ENCODE measurements around the gene HNF1A. TPM values are rescaled to one million over a fixed set of nuclear protein-coding genes. Genes with fewer than 3 reads are reported as not detected.

Gene HNF1A
- total RNA-seq, 1 experiment from 2014 or later = not detected

GRCh38 chr12:121005346-121005815 is 27.0 kb downstream of the HNF1A start:
- intact Hi-C loops (cut with micrococcal nuclease) = loop anchor here (1.0 to 5.0 kb wide), 3 partner anchors 57 to 107 kb away; no protein-coding TSS in a partner anchor
- Mint-ChIP-seq H3K9me3 (ENCODE audit: unreplicated experiment) (no peaks in the 10 kb centered on the region), H3K4me3 (ENCODE audit: unreplicated experiment) (no peak overlapping the region), H3K36me3 (ENCODE audit: insufficient read depth, unreplicated experiment) (peaks cover 57% of the 10 kb centered on the region), H3K27me3 (ENCODE audit: insufficient read depth, unreplicated experiment) (no peaks in the 10 kb centered on the region), H3K4me1 (ENCODE audit: insufficient read depth, unreplicated experiment) (no peaks in the 10 kb centered on the region), H3K27ac (ENCODE audit: low read depth, unreplicated experiment) (no peak overlapping the region)
- peak; percentile 79 for TF ChIP-seq CTCF (IDR thresholded peaks at IDR 0.05; ENCODE audit: unreplicated experiment)
- POLR2A ChIA-PET = interaction anchor here (0.6 to 0.7 kb wide), 2 partner anchors 395 to 462 kb away, joined by 3 to 4 read pairs; partner anchors contain the start of gene RNF34
- peak; percentile 53 for DNase-seq (ENCODE audit: unreplicated experiment)
- CTCF ChIA-PET = interaction anchor here (0.6 to 2.1 kb wide), 13 partner anchors 9 to 428 kb away, joined by 3 to 7 read pairs (median 4); no protein-coding TSS in a partner anchor
- no TSS peak for BruUV-seq (replicated peaks)

DNA sequence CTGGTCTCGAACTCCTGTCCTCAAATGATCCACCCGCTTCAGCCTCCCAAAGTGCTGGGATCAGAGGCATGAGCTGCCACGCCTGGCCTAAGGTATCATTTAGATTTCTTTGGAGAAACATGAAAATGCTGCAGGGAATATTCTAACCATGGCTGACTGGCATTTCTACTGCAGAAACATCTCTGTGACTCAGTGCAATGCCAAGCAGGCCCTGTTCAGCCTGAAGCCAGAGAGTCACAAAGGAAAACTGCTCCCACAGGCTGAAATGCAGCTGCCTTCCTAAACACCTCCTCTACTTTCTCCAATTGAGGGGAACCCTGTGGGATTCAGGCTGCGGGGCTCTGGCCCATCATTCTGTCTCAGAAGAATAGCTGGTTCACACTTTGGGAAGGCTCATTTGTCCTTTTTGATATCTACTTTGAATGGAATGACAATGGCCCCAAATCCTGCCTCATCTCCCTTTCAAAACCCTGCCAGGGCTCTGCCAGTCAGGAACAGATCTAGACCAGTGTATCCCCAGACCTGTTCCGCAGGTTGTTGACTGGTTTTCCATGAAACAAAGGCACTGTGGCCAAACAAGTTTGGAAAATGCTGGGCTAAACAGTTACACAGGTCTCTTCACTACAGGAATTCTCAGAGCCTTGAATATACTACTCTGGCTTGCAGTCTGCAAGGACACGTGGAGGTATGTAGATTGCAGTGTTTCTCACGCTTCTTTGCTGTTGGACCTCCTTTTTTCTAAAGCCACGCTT is 30.2 kb downstream of the HNF1A start:
- peaks cover 58% of the 10 kb centered on the region for H3K36me3 Mint-ChIP-seq (ENCODE audit: insufficient read depth, unreplicated experiment)

DNA sequence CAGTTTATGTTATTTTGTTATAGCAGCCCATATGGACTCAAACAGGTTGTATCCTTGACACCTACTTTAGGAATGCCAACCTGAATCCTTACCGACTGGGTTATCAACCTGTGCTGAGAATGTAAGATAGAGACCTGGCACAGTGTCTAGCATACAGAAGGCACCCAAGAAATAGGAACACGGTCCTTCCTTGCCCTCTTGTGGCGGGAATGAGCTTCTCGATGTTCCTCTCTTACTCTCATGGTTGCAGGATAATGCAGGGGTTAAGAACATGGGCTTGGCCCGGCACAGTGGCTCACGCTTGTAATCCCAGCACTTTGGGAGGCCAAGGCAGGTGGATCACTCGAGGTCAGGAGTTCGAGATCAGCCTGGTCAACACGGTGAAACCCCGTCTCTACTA is 31.4 kb downstream of the HNF1A start:
- peak; percentile 46 for TF ChIP-seq CTCF (IDR thresholded peaks at IDR 0.05; ENCODE audit: unreplicated experiment)
- H3K27ac Mint-ChIP-seq (ENCODE audit: low read depth, unreplicated experiment) = no peak overlapping the region
- H3K4me1 Mint-ChIP-seq (ENCODE audit: insufficient read depth, unreplicated experiment) = peaks cover 1% of the 10 kb centered on the region
- ChIA-PET CTCF (interaction anchor here (0.5 to 2.2 kb wide), 9 partner anchors 29 to 435 kb away, joined by 3 to 12 read pairs (median 3); no protein-coding TSS in a partner anchor), POLR2A (no interaction called here)
- no peak overlapping the region for H3K4me3 Mint-ChIP-seq (ENCODE audit: unreplicated experiment)
- BruUV-seq (replicated peaks) = no TSS peak
- H3K9me3 Mint-ChIP-seq (ENCODE audit: unreplicated experiment) = no peaks in the 10 kb centered on the region
- peak; percentile 54 for DNase-seq (ENCODE audit: unreplicated experiment)
- no peaks in the 10 kb centered on the region for H3K27me3 Mint-ChIP-seq (ENCODE audit: insufficient read depth, unreplicated experiment)
- peaks cover 46% of the 10 kb centered on the region for H3K36me3 Mint-ChIP-seq (ENCODE audit: insufficient read depth, unreplicated experiment)
- intact Hi-C loops (cut with micrococcal nuclease) = loop anchor here (2.0 to 5.0 kb wide), 3 partner anchors 53 to 427 kb away; no protein-coding TSS in a partner anchor

More for the DNA sequence above, 30.2 kb downstream of the HNF1A start:
- no peak overlapping the region for H3K27ac Mint-ChIP-seq (ENCODE audit: low read depth, unreplicated experiment)
- no peak overlapping the region for H3K4me3 Mint-ChIP-seq (ENCODE audit: unreplicated experiment)
- no peaks in the 10 kb centered on the region for H3K9me3 Mint-ChIP-seq (ENCODE audit: unreplicated experiment)
- H3K4me1 Mint-ChIP-seq (ENCODE audit: insufficient read depth, unreplicated experiment) = no peaks in the 10 kb centered on the region
- intact Hi-C loops (cut with micrococcal nuclease) = loop anchor here (2.0 to 5.0 kb wide), 3 partner anchors 54 to 426 kb away; no protein-coding TSS in a partner anchor
- CTCF ChIA-PET = interaction anchor here (0.6 to 0.8 kb wide), 3 partner anchors 17 to 201 kb away, joined by 3 to 6 read pairs (median 4); no protein-coding TSS in a partner anchor
- no peak for TF ChIP-seq CTCF (IDR thresholded peaks at IDR 0.05; ENCODE audit: unreplicated experiment)
- BruUV-seq (replicated peaks) = no TSS peak
- POLR2A ChIA-PET = no interaction called here
- no peaks in the 10 kb centered on the region for H3K27me3 Mint-ChIP-seq (ENCODE audit: insufficient read depth, unreplicated experiment)
- no peak for DNase-seq (ENCODE audit: unreplicated experiment)

GRCh38 chr12:121010860-121011259 is 32.5 kb downstream of the HNF1A start:
- no TSS peak for BruUV-seq (replicated peaks)
- Mint-ChIP-seq H3K27me3 (ENCODE audit: insufficient read depth, unreplicated experiment) (no peaks in the 10 kb centered on the region), H3K36me3 (ENCODE audit: insufficient read depth, unreplicated experiment) (peaks cover 35% of the 10 kb centered on the region), H3K9me3 (ENCODE audit: unreplicated experiment) (no peaks in the 10 kb centered on the region), H3K4me1 (ENCODE audit: insufficient read depth, unreplicated experiment) (peaks cover 6% of the 10 kb centered on the region), H3K4me3 (ENCODE audit: unreplicated experiment) (no peak overlapping the region), H3K27ac (ENCODE audit: low read depth, unreplicated experiment) (no peak overlapping the region)
- DNase-seq (ENCODE audit: unreplicated experiment) = no peak
- POLR2A ChIA-PET = no interaction called here
- intact Hi-C loops (cut with micrococcal nuclease) = no loop called here
- no peak for TF ChIP-seq CTCF (IDR thresholded peaks at IDR 0.05; ENCODE audit: unreplicated experiment)
- CTCF ChIA-PET = interaction anchor here (0.7 to 2.2 kb wide), 5 partner anchors 30 to 428 kb away, joined by 3 to 12 read pairs (median 3); no protein-coding TSS in a partner anchor

Measured in MCF 10A (cell line).